ENCODE data around the gene IGDCC3. TPM values are rescaled to one million over a fixed set of nuclear protein-coding genes. Genes with fewer than 3 reads are reported as not detected.

IGDCC3 gene
- total RNA-seq, 4 donors from 2014 or later = 0.13 TPM; not detected in 3

DNA sequence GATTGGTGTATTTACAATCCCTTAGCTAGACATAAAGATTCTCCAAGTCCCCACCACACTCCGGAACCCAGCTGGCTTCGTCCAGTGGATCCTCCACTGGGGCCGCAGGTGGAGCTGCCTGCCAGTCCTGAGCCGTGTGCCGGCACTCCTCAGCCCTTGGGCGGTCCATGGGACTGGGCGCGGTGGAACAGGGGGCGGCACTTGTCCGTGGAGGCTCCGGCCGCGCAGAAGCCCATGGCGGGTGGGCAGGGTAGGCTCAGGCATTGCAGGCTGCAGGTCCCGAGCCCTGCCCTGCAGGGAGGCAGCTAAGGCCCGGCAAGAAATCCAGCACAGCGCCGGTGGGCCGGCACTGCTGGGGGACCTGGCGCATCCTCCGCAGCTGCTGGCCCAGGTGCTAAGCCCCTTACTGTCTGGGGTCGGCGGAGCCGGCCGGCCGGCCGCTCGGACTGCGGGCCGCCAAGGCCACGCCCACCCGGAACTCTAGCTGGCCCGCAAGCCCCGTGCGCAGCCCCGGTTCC lies 76.8 kb downstream of the IGDCC3 start:
- Histone ChIP-seq H3K36me3 (no peaks in the 10 kb centered on the region), H3K27ac (no peak overlapping the region), H3K4me3 (no peak overlapping the region), H3K4me1 (peaks cover 0 to 44% (median 11%) of the 10 kb centered on the region in 3 donors), H3K27me3 (no peaks in the 10 kb centered on the region), H3K9me3 (no peaks in the 10 kb centered on the region)
- ATAC-seq = no peak
- TF ChIP-seq EP300 (IDR thresholded peaks at IDR 0.05) (no peak), POLR2AphosphoS5 (IDR thresholded peaks at IDR 0.05) (no peak), POLR2A (IDR thresholded peaks at IDR 0.05) (no peak)
- TF ChIP-seq, protein P1, sequence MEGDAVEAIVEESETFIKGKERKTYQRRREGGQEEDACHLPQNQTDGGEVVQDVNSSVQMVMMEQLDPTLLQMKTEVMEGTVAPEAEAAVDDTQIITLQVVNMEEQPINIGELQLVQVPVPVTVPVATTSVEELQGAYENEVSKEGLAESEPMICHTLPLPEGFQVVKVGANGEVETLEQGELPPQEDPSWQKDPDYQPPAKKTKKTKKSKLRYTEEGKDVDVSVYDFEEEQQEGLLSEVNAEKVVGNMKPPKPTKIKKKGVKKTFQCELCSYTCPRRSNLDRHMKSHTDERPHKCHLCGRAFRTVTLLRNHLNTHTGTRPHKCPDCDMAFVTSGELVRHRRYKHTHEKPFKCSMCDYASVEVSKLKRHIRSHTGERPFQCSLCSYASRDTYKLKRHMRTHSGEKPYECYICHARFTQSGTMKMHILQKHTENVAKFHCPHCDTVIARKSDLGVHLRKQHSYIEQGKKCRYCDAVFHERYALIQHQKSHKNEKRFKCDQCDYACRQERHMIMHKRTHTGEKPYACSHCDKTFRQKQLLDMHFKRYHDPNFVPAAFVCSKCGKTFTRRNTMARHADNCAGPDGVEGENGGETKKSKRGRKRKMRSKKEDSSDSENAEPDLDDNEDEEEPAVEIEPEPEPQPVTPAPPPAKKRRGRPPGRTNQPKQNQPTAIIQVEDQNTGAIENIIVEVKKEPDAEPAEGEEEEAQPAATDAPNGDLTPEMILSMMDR (IDR thresholded peaks at IDR 0.05) = no peak
- WGBS, 2 donors (ENCODE audit: low coverage in 1 of 2) = no CpG with 5 or more reads among the region's 36 CpGs

GRCh38 chr15:65298731-65299130 lies 79.1 kb downstream of the IGDCC3 start:
- no peaks in the 10 kb centered on the region for H3K9me3 ChIP-seq
- no peaks in the 10 kb centered on the region for H3K27me3 ChIP-seq
- TF ChIP-seq, protein P1 (IDR thresholded peaks at IDR 0.05) = no peak
- no peak for TF ChIP-seq EP300 (IDR thresholded peaks at IDR 0.05)
- no peak for TF ChIP-seq POLR2A (IDR thresholded peaks at IDR 0.05)
- no peak for TF ChIP-seq POLR2AphosphoS5 (IDR thresholded peaks at IDR 0.05)
- no peaks in the 10 kb centered on the region for H3K36me3 ChIP-seq
- 77 to 85% methylated on average over 8 to 11 of the region's 11 CpGs for WGBS, 2 donors (ENCODE audit: low coverage in 1 of 2)
- peaks cover 0 to 36% (median 11%) of the 10 kb centered on the region in 3 donors for H3K4me1 ChIP-seq
- no peak for ATAC-seq
- H3K4me3 ChIP-seq = no peak overlapping the region
- no peak overlapping the region for H3K27ac ChIP-seq

- ATAC-seq = no peak
- Histone ChIP-seq H3K4me3 (no peak overlapping the region), H3K4me1 (peaks cover 0 to 26% (median 5%) of the 10 kb centered on the region in 3 donors), H3K27ac (no peak overlapping the region), H3K36me3 (no peaks in the 10 kb centered on the region), H3K27me3 (no peaks in the 10 kb centered on the region), H3K9me3 (no peaks in the 10 kb centered on the region)
- 67 to 78% methylated on average over 1 of the region's 1 CpG for WGBS, 2 donors (ENCODE audit: low coverage in 1 of 2)
- TF ChIP-seq POLR2AphosphoS5 (IDR thresholded peaks at IDR 0.05) = no peak
- TF ChIP-seq, protein P1 (IDR thresholded peaks at IDR 0.05) = no peak
- no peak for TF ChIP-seq EP300 (IDR thresholded peaks at IDR 0.05)
Observed at GRCh38 chr15:65292938-65293518, 84.8 kb downstream of the IGDCC3 start.

DNA sequence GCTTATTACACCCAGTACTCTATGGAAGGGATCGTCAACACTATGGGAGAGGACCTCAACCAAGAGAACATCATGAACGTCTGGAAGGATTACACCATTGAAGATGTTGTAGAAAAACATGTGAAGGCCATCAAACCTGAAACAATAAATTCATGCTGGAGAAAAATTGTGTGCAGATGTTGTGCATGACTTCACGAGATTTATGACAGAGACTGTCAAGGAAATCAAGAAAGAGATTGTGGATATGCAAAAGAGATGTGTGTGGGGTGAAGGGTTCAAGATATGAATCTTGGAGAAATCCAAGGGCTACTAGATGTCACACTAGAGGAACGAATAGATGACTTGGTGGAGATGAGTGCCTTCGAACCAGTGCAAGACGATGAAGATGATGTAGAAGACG lies 87.6 kb downstream of the IGDCC3 start:
- no peak for ATAC-seq
- H3K4me3 ChIP-seq = no peak overlapping the region
- H3K27me3 ChIP-seq = no peaks in the 10 kb centered on the region
- H3K9me3 ChIP-seq = no peaks in the 10 kb centered on the region
- WGBS, 2 donors (ENCODE audit: low coverage in 1 of 2) = 74 to 79% methylated on average over 6 of the region's 7 CpGs
- TF ChIP-seq POLR2A (IDR thresholded peaks at IDR 0.05) (no peak), POLR2AphosphoS5 (IDR thresholded peaks at IDR 0.05) (no peak), EP300 (IDR thresholded peaks at IDR 0.05) (no peak)
- TF ChIP-seq, protein P1 (IDR thresholded peaks at IDR 0.05) = no peak
- no peaks in the 10 kb centered on the region for H3K36me3 ChIP-seq
- no peak overlapping the region for H3K27ac ChIP-seq
- H3K4me1 ChIP-seq = peaks cover 2 to 18% (median 8%) of the 10 kb centered on the region in 3 donors

DNA sequence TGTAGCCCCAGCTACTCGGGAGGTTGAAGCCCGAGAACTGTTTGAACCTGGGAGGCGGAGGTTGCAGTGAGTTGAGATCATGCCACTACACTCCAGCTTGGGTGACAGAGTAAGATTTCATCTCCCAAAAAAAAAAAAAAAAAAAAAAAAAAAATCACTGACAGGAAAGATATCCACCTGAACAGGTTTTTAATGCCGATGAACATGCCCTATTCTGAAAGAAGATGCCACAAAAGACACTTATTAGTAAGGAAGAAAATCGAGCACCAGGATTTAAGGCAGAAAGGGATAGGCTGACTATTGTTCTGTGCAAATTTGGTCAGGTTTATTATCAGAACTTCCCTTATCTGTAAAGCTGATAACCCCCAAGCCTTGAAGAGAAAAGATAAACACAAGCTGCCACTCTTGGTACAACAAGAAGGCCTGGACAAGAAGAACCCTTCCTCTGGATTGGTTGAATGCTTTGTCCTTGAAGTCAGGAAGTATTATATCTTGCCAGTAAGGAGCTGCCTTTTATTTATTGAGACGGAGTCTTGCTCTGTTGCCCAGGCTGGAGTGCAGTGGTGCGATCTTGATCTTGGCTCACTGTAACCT lies 88.4 kb downstream of the IGDCC3 start:
- Histone ChIP-seq H3K4me3 (no peak overlapping the region), H3K9me3 (no peaks in the 10 kb centered on the region), H3K27ac (no peak overlapping the region), H3K27me3 (no peaks in the 10 kb centered on the region), H3K36me3 (no peaks in the 10 kb centered on the region), H3K4me1 (peaks cover 2 to 25% (median 8%) of the 10 kb centered on the region in 3 donors)
- TF ChIP-seq POLR2A (IDR thresholded peaks at IDR 0.05) (no peak), POLR2AphosphoS5 (IDR thresholded peaks at IDR 0.05) (no peak), EP300 (IDR thresholded peaks at IDR 0.05) (no peak)
- TF ChIP-seq, protein P1 (IDR thresholded peaks at IDR 0.05) = no peak
- WGBS, 2 donors (ENCODE audit: low coverage in 1 of 2) = 67% methylated on average over 1 to 4 of the region's 7 CpGs
- no peak for ATAC-seq
